HG03095 (cell line): ENCODE results near the gene MYB.
"Not testable (repeated sequence)": the region's sequence is repeated elsewhere in the genome, so short reads cannot be mapped to it uniquely, and the experiment has no call there.

Experiments
- ATAC-seq: cut with Tn5 transposase; IDR thresholded peaks from one replicate; pipeline ENCODE4 v1.9.1; 2021; ENCODE audit warnings: moderate library complexity; ENCODE audit not compliant: unreplicated experiment

MYB gene

GRCh38 chr6:135180542-135181332 lies at the start of gene MYB:
TSS of gene MYB (plus strand) at chr6:135181308. CDS start at chr6:135181514, 206 bp downstream.
- ATAC-seq: peak; percentile 29

DNA sequence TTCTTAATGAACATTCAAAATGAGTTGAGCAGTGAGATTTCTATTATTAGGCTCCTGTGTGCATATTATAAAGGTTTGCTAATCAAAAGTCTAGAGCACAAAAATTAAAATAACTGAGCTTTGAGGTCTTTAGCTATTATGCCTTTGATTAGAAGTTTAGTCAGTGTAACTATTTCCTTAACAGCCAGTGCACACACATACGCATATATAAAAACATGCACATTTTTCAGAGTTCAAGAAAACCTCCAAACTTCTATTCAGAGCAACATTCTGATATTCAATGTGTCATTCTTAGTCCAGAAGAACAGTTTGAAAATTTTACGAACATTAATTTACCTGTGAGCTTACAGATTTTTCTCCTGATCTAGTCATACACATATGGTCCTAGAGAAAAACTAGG lies 48.3 kb upstream of the MYB start:
- ATAC-seq: no peak

DNA sequence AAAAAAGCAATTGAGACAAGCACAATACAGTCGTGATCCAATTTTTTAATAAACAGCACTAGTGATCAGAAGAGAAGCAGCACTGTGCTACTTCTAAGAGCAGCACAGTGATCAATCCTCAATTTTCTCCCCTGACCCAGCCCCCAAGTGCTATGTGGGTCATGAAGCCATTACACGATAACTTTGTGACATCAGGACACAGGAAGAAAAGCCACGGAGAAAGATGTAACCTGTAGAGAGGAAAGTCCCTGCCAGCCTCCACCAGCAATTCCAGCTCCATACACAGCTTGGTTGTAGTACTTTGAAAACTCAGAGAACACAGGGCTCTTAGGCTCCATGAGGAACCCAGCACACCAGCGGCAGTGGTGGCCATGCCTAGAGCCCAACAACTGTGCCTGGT lies 45.3 kb upstream of the MYB start:
- no peak for ATAC-seq

GRCh38 chr6:135137826-135138225 lies 43.3 kb upstream of the MYB start:
- no peak for ATAC-seq

DNA sequence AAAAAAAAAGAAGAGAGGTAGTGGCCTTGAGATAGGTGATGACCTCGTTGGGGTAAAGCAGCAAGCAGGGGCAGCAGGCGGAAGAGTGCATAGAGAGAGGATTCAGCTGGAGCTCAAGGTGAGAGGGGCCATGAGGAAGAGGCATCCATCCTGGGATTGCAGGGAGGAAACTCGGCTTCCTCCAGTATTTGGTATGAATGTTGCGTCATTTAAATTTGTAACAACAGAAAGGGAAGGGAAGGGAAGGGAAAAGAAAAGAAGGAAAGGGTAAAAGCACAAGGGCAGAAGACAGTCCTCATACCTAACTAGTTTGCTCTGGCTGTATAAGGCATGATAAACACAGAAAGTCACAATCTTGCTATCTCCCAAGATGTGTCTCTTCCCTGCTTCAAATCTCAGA lies 39.9 kb upstream of the MYB start:
- ATAC-seq: no peak

DNA sequence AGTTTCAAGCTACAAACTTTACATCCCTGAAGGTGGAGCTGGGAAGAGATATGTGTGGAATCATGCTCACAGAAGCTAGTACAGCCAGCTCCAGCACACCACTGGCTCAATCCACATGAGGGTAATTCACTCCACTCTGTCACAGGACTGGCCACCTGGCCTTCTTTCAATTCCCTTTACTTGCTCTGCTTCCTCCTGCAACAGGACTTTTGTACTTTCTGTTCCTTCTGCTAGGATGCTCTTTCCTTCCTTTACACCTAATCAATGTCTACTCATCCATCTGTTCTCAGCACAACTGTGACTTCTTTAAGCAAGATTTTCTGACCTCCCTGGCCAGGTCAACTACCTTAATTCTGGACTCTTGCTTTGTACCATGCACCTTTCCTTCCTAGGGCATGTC lies 39.4 kb upstream of the MYB start:
- ATAC-seq: peak; percentile 48

DNA sequence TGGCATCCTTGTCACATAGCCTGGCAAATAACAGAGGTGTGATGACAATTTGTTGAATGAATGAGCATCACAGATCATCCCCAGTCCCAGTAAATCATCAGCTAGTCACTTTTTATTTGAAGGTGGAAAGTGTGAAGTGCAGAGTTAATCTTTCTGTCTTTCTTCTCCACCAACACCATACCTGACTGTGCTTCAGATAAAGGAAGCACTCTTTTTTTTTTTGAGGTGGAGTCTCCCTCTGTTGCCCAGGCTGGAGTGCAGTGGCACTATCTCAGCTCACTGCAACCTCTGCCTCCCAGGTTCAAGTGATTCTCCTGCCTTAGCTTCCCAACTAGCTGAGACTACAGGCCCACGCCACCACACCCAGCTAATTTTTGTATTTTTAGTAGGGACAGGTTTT lies 38.9 kb upstream of the MYB start:
- not testable (repeated sequence) for ATAC-seq

DNA sequence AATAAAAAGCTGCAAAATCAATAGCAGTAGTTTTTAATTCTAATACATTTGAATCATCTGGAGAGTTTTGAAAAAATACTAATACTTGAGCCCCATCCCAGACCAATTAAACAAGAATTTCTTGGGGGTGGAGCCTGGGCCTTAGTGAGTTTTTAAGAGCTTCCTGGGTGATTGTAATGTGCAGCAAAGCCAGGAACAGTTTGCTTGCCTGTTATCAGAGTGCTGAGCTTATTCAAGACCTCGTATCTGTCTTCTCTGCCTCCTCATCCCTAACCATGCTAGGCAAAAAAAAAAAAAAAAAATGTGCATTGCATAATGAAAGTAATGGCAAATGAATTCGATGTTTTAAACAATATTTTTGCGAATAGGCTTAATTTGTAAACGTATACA lies 36.4 kb upstream of the MYB start:
- no peak for ATAC-seq

- ATAC-seq: no peak
Observed at GRCh38 chr6:135145063-135145800, 35.9 kb upstream of the MYB start.

- ATAC-seq: no peak
Observed at GRCh38 chr6:135146162-135146934, 34.8 kb upstream of the MYB start.

DNA sequence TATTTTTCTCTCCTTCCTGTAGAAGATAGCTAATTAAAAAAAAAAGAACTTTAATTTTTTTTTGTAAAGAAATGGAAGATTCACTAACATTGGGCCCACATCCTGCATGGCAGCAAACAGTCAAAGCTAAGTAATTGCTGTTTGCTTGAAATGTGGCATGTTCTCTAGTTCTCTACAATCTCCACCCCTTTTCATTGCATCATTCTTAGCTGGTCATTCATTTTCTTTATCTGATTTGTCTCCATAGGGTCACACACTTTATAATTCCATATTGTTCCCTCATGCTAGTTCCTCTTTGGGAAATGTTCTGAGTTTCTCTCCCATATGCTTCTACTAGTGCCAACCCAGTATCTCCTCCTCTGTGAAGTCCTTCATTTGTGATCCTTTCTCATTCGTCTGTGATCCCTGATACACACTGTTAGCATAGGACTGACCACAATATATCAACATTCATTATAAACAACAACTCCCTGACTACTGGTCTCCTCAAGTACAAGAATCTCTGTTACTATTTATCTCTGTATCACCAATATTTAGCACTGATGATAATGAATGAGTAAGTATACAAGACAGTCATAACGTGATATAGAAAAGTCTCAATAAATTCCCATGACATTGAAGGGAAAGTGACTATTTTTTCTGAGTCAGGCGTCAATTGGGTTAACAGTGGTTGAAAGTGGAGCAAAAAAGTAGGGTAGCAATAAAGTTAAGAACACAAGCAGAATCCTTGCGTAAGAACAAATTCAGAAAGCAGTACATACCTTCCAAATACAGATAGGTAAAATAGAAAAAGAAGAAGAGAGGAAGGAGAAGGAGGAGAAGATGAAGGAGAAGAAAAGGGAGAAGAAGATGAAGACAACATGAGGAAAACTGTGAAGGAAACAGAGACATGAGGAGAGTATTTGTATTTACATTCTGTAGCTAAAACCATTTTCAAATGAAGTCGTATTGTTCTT lies 33.2 kb upstream of the MYB start:
- no peak for ATAC-seq

GRCh38 chr6:135148889-135149288 lies 32.2 kb upstream of the MYB start:
- ATAC-seq: no peak

- no peak for ATAC-seq
Observed at GRCh38 chr6:135149376-135149775, 31.7 kb upstream of the MYB start.

DNA sequence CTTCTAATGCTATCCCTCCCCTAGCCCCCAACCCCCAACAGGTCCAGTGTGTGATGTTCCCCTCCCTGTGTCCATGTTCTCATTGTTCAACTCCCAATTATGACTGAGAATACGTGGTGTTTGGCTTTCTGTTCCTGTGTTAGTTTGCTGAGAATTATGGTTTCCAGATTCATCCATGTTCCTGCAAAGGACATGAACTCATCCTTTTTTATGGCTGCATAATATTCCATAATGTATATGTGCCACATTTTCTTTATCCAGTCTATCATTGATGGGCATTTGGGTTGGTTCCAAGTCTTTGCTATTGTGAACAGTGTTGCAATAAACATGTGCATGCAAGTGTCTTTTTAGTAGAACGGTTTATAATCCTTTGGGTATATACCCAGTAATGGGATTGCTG lies 30.6 kb upstream of the MYB start:
- ATAC-seq: not testable (repeated sequence)

DNA sequence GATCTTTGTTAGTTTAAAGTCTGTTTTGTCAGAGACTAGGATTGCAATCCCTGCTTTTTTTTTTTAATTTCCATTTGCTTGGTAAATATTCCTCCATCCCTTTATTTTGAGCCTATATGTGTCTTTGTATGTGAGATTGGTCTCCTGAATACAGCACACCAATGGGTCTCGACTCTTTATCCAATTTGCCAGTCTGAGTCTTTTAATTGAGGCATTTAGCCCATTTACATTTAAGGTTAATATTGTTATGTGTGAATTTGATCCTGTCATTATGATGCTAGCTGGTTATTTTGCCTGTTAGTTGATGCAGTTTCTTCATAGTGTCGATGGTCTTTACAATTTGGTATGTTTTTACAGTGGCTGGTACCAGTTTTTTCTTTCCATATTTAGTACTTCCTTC lies 27.0 kb upstream of the MYB start:
- not testable (repeated sequence) for ATAC-seq

DNA sequence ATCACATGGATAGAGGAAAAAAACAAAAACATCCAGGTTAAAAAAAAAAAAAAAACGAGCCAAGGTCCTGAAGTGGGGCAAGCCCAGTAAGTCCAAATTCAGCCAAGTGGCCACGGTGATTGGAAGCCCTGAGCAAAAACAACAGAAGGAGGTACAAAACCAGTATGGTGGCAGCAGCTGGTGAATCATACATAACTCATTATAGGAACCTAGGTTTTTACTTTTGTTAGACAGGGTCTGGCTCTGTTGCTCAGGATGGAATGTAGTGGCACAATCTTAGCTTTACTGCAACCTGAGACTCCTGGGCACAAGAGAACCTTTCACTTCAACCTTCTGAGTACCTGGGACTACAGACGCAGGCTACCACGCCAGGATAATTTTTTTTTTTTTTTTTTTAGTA lies 22.7 kb upstream of the MYB start:
- no peak for ATAC-seq

DNA sequence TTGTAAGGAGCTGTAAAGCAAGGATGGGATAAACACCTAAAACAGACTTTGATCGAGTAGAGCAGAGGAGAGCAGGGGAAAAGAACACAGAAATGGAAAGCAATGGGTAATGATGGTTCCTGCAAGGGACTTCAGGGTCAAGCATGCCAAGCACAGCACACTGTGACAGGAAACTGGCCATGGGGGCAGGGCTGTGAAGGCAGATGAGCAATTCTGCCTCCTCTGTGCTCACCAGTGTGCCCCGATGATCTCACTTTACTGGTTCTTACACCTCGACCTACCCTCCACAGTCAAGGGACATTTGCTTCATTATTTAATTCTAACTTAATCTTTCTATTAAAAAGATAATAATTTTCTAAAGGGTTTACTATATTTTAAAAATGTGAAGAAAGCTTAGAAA lies 21.6 kb upstream of the MYB start:
- no peak for ATAC-seq

DNA sequence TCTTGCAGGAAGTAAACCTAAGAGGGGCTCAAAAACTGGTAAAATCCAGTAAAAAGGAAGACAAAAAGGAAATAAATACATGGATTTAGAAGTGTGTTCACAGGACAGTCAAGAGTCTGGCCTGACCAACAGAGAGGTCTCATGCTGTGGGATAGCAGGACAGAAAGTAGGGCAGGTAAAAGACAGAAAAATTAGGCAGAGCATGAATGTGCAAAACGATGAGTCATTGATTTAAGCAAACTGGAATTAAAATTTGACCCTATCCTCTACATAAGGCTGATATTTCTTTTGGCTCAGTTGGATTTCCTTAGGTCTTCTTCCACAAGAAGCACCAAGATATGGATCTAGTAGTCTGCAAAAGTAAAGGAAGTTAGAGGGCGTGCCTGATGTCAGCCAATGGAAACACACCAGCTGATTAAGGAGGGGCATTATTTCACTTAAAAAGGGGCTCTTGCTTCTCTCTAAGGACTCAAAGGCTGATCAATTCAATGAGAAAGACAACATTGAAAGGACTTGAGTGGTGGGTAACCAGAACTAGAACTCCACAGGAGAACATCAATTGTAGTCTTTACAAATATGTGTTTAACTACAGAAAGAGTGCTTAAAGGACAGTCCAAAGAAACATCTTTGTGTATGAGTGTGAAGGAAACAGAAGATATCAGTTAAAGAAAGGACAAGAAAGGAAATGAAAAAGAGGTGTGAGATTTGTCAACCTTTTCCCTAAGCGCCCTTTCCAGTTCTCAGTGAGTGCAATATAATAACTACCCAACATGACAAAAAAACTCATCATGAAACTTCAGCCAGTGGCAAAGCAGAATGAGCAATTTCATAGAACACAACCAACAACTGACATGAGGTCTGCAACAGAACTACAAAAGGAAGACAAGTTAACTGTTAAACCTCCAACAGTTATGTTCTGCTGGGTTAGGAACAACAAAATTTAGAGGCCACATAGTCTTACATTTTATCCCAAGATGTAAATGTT lies 19.4 kb upstream of the MYB start:
- ATAC-seq: no peak

- ATAC-seq: no peak
Observed at GRCh38 chr6:135162678-135163439, 18.2 kb upstream of the MYB start.
